ENCODE measurements around the gene SRF.

SRF gene

GRCh38 chr6:43192911-43193310, 21.8 kb downstream of the SRF start:
- Histone ChIP-seq H3K4me3 (replicated peaks; ENCODE audit: low read depth, low read length) (no peak overlapping the region), H3K27me3 (replicated peaks; ENCODE audit: control insufficient read depth, insufficient read depth, low read length) (no peaks in the 10 kb centered on the region), H3K36me3 (ENCODE audit: control insufficient read depth, insufficient read depth, low read length) (peaks cover 19% of the 10 kb centered on the region)
- TF ChIP-seq, protein P1, sequence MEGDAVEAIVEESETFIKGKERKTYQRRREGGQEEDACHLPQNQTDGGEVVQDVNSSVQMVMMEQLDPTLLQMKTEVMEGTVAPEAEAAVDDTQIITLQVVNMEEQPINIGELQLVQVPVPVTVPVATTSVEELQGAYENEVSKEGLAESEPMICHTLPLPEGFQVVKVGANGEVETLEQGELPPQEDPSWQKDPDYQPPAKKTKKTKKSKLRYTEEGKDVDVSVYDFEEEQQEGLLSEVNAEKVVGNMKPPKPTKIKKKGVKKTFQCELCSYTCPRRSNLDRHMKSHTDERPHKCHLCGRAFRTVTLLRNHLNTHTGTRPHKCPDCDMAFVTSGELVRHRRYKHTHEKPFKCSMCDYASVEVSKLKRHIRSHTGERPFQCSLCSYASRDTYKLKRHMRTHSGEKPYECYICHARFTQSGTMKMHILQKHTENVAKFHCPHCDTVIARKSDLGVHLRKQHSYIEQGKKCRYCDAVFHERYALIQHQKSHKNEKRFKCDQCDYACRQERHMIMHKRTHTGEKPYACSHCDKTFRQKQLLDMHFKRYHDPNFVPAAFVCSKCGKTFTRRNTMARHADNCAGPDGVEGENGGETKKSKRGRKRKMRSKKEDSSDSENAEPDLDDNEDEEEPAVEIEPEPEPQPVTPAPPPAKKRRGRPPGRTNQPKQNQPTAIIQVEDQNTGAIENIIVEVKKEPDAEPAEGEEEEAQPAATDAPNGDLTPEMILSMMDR (IDR thresholded peaks at IDR 0.05; ENCODE audit: insufficient read depth, low read length, poor library complexity, severe bottlenecking), result no peak
- no peak for DNase-seq (ENCODE audit: extremely low read depth, insufficient read length)

DNA sequence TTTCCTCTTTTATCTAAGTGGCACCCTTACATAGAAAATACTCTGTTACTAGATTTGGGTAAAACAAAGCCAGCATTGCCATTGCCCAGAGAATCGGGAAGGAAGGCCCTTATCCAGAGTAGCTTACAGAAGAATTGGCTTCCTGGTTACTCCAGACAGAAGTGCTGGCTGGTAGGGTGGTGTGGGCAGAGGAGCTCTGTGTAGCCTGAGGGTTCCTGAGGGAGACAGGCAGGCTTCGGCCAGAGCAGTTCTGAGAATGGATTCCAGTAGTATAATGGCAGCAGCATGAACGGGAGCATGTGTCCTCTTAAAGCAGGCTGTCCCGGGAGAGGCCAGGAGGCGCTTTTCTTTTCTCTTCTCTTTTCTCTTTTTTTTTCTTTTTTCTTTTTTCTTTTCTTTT, 22.9 kb downstream of the SRF start:
- no peak for DNase-seq (ENCODE audit: extremely low read depth, insufficient read length)
- Histone ChIP-seq H3K4me3 (replicated peaks; ENCODE audit: low read depth, low read length) (no peak overlapping the region), H3K36me3 (ENCODE audit: control insufficient read depth, insufficient read depth, low read length) (peaks cover 22% of the 10 kb centered on the region), H3K27me3 (replicated peaks; ENCODE audit: control insufficient read depth, insufficient read depth, low read length) (no peaks in the 10 kb centered on the region)
- TF ChIP-seq, protein P1 (IDR thresholded peaks at IDR 0.05; ENCODE audit: insufficient read depth, low read length, poor library complexity, severe bottlenecking), result no peak

DNA sequence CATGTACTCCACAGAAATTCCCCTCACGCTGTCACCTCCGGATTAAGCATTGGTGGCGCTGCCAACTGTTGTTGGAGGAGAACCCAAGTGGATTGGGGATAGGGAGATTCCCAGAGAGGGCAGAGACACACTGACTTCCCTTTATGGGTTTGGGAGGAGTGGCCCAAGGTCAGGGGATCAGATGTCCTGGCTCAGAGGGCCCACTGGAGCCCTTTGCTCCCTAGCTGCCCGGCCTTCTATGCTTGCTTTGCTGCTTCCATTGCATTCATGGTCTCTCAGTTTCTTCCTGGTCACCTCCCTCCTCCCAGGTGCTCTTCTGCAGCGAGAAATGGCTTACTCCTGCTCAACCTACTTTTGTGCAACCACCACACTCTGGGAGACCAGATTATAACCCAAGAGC, 25.3 kb downstream of the SRF start:
- Histone ChIP-seq H3K36me3 (ENCODE audit: control insufficient read depth, insufficient read depth, low read length) (peaks cover 33% of the 10 kb centered on the region), H3K4me3 (replicated peaks; ENCODE audit: low read depth, low read length) (no peak overlapping the region), H3K27me3 (replicated peaks; ENCODE audit: control insufficient read depth, insufficient read depth, low read length) (no peaks in the 10 kb centered on the region)
- DNase-seq (ENCODE audit: extremely low read depth, insufficient read length), result no peak
- TF ChIP-seq, protein P1 (IDR thresholded peaks at IDR 0.05; ENCODE audit: insufficient read depth, low read length, poor library complexity, severe bottlenecking), result no peak

- H3K27me3 ChIP-seq (replicated peaks; ENCODE audit: control insufficient read depth, insufficient read depth, low read length), result no peaks in the 10 kb centered on the region
- H3K4me3 ChIP-seq (replicated peaks; ENCODE audit: low read depth, low read length), result no peak overlapping the region
- DNase-seq (ENCODE audit: extremely low read depth, insufficient read length), result no peak
- TF ChIP-seq, protein P1 (IDR thresholded peaks at IDR 0.05; ENCODE audit: insufficient read depth, low read length, poor library complexity, severe bottlenecking), result no peak
- peaks cover 38% of the 10 kb centered on the region for H3K36me3 ChIP-seq (ENCODE audit: control insufficient read depth, insufficient read depth, low read length)
Observed at GRCh38 chr6:43199912-43200311, 28.8 kb downstream of the SRF start.

DNA sequence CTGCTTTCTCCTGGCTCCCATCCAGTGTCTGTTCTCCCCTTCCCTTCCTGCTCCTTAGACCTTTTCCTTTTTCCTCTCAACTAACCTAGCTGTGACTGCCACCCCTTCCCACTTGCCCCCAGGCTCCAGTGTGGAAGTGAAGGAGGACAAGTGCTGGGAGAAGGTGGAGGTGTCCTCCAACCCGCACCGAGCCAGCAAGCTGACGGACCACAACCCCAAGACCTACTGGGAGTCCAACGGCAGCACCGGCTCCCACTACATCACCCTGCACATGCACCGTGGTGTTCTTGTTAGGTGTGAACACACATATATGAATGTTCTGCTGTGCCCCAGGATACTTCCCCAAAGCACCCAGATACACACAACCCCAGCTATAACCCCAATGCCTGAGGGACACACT, 29.5 kb downstream of the SRF start:
- TF ChIP-seq, protein P1 (IDR thresholded peaks at IDR 0.05; ENCODE audit: insufficient read depth, low read length, poor library complexity, severe bottlenecking), result no peak
- Histone ChIP-seq H3K27me3 (replicated peaks; ENCODE audit: control insufficient read depth, insufficient read depth, low read length) (no peaks in the 10 kb centered on the region), H3K36me3 (ENCODE audit: control insufficient read depth, insufficient read depth, low read length) (peaks cover 39% of the 10 kb centered on the region), H3K4me3 (replicated peaks; ENCODE audit: low read depth, low read length) (no peak overlapping the region)
- no peak for DNase-seq (ENCODE audit: extremely low read depth, insufficient read length)

DNA sequence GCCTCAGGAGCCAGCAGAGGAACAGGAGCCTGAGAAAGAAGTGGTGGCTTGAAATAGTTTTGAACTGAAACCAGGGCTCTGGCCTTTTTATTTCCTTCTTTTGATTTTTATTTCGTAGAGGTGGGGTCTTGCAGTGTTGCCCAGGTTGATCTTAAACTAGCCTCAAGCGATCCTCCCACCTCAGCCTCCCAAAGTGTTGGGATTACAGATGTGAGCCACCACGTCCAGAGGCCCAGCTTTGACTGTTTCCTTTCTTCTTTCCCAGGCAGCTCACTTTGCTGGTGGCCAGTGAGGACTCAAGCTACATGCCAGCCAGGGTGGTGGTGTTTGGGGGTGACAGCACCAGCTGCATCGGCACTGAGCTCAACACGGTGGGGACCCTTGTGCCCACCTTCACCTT, 31.4 kb downstream of the SRF start:
- TF ChIP-seq, protein P1 (IDR thresholded peaks at IDR 0.05; ENCODE audit: insufficient read depth, low read length, poor library complexity, severe bottlenecking), result no peak
- Histone ChIP-seq H3K27me3 (replicated peaks; ENCODE audit: control insufficient read depth, insufficient read depth, low read length) (no peaks in the 10 kb centered on the region), H3K36me3 (ENCODE audit: control insufficient read depth, insufficient read depth, low read length) (peaks cover 33% of the 10 kb centered on the region), H3K4me3 (replicated peaks; ENCODE audit: low read depth, low read length) (no peak overlapping the region)
- DNase-seq (ENCODE audit: extremely low read depth, insufficient read length), result no peak
